GM04503 (cell line): Measurements from ENCODE around the gene CTNND2.

Experiments
- DNase-seq: peaks from one replicate; pipeline ENCODE4 v3.0.0-alpha.2; 2012; ENCODE audit warnings: low read depth

The CTNND2 gene

DNA sequence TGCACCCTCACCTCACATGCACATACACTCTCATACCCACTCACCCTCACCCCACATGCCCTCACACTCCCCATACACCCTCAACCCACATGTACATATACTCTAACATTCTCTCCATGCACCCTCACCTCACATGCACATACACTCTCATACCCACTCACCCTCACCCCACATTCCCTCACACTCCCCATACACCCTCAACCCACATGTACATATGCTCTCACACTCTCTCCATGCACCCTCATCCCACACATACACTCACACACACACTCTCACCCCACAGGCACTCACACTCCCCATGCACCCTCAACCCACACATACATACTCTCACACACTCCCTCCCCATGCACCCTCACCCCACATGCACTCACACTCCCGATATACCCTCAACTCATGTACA lies 593.0 kb downstream of the CTNND2 start:
- DNase-seq, result no peak

DNA sequence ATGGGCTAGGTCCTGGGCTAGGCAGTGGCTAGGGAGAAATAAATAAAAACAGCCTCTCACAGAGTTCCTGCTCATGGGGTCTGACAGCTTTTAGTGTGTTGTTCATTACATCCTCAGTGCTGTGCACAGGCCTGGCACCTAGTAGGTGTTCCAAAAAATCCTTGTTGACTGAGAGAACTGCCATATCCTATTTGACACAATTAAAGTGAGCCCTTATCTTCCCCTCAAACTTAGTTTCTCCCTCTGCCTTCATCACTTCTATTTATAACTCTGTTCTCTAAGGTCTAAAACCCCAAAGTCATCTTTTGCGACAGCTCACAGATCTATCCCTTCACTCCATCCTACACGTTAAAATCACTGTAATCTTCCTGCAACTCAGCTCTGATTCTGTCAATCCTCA lies 594.1 kb downstream of the CTNND2 start:
- no peak for DNase-seq

DNA sequence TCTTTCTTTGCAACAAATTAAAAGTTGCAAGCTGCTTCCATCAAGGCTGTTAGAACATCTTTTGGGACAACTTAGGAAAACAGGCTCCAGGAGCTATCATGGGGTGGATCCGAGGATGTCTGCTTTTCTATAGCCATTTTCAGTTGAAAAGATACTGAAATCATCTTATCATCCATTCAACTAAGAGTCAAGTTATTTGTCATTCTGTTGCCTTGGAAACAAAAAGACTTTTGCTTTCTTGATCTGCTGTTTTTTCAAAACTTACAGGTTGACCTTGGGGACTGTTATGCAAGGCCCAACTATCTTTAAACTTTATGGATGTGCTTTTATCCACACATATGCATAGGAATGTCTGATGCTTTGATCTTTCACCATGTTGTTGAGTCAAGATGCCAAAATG lies 597.9 kb downstream of the CTNND2 start:
- no peak for DNase-seq

DNA sequence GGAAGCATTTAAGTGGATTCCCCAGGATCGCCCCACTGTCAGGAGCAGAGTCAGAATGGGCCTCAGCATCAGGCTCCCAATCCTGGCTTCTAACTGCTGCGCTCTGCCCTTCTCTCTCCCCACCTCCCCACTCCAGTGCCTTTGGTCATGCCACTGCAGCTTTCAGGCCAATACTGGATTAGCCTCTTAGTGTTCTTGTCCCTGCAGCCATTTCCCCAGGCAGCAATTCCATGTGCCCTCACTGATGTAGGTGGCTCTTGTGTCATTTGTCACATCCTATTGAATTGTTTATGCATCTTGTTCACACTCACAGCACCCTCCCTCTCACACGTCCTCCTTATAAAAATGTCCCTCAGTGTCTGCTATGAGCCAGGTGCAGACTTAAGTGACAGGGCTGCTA lies 599.0 kb downstream of the CTNND2 start:
- no peak for DNase-seq

DNA sequence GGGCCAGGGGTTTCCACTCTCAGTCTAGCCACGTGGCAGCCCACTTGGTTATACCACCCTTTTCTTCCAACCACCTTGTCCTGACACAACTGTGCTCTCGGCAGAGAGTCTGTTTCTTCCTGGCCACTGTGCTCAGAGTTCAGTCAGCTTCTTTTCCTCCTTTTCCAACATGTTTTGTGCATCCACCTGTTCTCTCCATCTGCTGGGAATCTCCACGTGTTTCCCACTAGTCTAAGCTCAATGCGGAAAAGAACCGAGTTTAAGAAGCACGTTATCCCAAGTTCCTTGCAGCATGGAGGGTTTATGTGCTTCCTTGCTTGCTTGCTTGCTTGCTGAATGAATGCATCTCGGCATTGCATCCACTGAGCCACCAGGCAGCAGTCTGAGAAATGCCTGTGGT lies 599.6 kb downstream of the CTNND2 start:
- no peak for DNase-seq

DNA sequence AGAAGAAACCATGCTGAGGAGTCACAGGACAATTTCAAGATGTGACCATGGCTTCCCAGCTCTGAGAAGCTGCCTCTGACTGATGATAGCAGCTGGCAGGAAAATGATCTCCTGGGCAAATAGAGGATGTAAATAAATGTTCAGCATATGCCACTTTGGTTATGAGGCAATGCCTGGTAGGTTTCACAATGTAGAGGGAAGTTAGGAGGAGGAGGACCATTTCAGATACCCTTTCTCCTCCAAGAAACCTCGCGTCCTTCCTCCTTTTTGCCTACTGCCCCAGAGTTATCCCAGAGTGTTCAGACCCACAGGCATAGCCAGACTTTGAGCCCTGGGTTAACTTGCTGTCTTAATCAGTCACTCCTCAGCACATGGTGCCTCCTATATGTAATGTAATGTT lies 601.6 kb downstream of the CTNND2 start:
- no peak for DNase-seq

DNA sequence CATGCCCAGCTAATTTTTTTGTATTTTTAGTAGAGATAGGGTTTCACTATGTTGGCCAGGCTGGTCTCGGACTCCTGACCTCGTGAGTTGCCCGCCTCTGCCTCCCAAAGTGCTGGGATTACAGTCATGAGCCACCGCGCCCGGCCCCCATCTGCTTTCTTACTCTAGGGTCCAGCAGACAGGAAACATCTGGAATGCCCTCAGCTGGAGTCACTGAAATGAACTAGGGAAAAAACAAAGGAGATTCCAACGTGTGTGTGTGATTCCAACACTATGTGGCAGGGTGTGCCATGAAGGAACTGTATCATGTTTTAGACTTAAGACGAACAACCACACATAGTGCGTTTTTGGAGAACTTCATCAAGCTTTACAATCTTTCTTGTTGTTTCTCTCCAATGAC lies 603.1 kb downstream of the CTNND2 start:
- no peak for DNase-seq

DNA sequence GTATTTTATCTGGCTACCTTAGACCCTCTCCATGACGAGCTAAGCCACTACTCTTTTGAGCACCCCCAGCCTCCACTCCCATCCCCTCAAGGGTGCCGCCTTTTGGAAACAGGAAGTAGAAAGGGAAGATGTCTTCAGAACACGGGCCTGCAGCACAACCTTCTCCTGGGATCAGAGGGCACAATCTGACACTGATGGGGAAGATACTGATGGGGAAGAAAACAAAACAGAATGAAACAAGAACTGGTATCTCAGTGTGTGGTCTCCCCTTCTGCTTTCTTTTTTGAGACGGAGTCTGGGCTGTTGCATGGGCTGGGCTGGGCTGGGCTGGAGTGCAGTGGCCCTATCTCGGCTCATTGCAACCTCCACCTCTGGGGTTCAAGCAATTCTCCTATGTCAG lies 603.5 kb downstream of the CTNND2 start:
- DNase-seq, result no peak

DNA sequence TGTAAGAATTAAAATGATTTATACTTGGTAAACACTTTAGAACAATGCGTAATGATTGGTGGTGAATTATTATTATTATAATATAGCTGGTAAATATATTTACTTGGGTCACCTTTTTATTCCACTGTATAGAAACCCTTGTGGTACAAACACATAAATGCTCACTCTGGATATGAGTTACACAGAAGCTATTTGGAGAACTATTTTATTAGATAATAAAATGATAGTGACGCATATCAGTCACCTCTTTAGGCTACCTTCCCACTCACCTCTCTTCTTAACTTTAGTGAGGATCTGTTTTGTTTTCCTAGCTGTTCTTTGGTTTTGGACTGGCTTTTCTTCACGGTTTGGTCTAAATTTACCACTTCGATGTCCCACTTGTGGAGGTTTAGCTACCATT lies 605.4 kb downstream of the CTNND2 start:
- no peak for DNase-seq

DNA sequence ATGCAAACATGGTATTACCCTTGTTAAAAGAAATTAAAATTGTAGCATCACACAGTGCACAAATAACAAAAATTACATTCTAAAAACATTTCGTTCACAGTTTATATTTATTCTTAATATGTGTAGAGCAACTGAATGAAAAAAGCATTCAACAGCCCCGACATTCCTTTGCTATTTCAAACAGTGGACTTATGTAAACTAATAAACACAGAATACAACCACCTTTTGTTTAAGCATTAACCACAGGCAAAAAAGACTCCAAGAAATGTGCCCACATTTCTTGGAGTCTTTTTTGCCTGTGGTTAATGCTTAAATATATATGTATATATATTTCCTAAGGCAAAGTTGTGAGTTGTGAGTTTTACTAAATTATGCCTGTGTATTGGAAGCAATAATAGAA lies 610.7 kb downstream of the CTNND2 start:
- DNase-seq, result no peak

DNA sequence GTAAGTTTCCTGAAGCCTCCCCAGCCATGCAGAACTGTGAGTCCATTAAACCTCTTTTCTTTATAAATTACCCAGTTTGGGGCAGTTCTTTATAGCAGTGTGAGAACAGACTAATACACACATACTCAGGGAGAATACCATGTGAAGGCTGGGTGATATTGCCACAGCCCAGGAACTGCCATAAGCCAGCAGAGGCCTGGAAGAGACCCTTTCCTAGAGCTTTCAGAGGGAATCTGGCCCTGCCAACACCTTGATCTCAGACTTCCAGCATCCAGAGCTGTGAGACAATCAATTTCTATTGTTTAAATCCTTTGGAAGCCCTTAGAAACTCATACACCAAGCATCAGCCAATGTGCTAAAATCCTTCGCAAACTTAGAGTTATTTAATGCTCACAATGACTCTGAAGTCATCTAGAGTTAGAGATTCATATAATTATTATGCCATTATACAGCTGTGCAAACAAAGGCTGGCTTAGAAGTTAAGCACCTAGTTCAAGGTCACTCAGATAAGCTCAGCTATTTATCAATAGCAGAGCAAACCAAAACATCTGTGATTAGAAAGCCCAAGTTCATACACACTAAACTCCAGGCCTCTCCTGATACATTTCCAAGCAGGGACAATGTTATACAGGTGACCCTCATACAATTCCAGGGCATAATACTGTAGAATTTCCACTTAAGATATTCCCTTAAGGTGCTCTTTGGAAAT lies 611.4 kb downstream of the CTNND2 start:
- DNase-seq, result no peak

DNA sequence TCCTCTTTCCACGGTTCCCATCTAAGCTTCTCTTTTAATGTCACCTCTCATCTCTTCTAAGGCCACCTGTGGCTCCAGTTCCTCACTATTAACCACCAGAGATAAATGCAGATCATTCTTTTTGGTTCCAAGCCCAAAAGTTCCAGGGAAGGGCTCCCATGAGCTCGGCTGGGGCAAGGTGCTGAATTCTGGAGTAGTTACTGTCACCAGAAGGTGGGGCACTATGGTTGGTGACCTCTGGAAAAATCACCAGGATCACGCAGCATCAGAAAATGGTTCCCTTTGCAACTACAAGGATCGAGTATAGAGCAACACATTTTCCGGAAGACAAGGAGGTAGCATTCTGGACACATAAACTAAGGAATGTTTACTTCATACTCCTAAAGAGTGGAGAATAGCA lies 614.5 kb downstream of the CTNND2 start:
- no peak for DNase-seq

DNA sequence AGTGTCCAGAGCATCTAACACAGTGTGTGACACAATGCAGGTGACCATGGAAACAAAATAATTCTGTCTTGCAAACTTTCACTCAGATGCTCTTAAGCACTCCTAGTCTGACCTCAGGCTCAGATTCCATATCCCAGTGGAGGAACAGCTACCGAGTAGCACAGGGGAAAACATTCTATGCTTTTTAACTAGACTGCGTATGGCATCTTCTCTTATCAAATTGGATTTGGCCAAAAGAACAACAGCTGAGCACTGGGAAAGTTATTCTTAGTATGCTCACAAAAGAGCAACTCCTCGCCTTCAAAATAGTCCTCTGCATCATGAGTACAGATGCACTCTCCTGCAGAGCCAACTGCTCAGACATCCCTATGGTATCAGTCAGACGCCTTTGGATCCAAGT lies 615.0 kb downstream of the CTNND2 start:
- no peak for DNase-seq

DNA sequence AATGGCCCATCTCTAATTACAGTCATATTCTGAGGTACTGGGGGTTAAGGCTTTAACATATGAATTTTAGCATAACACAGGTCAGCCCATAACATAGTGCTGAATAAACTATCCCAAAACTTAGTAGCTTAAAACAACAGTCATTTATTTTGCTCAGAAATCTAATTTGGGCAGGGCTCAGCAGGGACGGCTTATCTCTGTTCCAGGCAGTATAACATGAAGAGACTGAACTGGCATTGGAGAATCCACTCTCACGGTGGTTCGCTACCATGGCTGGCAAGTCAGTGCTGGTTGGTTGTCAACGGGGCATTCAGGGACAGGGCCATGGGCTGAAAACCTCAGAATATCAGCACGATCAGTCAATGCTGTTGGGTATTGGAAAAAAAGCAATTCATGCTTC lies 622.4 kb downstream of the CTNND2 start:
- DNase-seq, result no peak

DNA sequence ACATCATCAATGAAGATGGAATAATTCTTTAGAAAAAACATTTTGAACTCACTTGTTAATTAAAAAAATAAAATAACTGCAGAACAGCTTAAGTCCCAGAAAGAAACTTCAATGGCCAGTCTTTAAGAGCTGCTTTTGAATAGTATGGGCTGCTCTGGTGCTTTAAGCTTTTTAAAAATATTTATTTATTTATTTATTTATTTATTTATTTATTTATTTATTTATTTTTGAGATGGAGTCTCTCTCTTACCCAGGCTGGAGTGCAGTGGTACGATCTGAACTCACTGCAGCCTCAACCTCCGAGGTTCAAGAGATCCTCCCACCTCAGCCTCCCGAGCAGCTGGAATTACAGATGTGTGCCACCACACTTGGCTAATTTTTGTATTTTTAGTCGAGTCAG lies 626.9 kb downstream of the CTNND2 start:
- no peak for DNase-seq

DNA sequence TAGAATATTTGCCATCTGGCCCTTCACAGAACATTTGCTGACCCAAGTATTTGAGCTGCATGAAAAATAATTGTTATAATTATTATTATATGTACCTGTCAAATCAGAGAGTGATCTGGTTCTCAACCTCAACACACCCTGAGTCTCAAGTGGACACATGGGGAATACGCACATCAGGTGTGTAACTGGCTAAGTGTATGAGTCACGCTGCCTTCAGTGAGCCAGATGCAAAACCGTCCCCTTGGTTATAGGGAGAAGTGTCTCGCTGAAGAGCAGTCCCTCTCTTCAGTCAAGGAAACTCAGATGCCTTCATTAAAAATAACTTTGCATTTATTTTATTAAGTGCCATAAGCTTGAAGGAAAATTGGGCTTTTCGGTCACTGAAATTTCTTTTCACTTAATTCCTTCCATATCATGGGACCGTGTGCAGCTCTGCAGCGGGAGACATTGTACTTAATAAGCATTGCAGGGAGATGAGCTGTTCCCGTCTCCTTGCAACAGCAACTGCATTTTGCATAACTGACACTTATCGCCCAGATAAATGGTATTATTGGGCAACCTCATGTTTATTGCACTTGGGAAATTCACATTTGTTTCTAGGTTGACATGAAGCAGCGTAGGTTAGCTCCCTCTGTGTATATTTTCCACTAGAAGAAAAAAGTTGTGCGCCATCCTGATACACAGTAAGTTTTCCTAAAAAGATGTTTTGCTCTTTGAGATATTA lies 630.9 kb downstream of the CTNND2 start:
- DNase-seq, result no peak

DNA sequence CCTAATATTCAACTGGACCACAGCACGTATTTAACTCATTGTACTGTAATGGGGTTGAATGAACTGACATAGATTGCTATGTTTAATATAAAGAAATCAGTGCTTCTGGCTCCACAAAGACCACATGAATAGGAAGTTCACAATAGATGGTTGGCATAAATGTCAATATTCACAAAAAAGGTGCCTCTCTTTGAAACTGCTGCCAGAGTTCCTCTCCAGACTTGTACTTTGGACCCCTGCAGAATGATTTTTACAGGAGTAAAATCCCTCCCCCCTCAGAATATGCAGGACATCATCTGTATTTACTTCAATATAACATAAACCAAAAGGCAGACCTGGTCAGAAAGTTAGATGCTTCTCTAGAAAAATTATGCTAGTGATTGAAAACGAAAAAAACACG lies 634.7 kb downstream of the CTNND2 start:
- no peak for DNase-seq

DNA sequence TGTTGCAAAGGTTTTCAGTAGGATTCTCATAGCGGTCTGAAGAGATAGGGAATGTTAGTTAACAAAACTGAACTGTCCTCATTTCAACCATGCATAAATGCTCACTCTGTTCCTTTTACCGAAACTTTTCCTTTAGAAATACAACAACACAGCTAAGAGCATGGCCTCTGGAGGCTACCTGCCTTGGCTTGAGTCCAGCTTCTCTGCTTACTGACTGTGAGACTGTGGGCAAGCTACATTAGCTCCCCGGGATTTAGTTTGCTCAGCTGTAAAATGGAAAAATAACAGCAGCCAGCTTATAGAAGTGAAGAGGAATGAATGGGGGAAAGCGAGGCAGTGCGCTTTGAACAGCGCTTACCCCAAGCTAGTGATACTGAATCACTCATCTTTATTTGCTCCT lies 635.4 kb downstream of the CTNND2 start:
- no peak for DNase-seq

DNA sequence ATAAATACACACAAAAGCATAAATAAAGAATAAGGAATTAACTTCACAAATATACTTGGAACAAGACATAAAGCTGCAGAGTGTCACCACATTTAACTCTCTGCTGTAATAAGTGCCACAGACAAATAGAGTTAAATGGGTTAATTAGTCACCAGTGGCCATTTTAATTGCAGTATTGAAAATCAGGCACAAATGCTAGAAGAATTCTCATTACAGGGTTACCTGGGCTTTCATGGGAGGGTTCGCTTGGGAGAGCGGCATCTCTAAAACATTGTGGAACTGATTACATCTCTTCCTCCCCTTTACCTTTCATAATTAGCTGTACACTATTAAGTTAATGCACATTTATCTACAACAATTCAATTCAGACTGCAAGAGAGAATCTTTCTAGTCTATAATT lies 637.9 kb downstream of the CTNND2 start:
- DNase-seq, result no peak

DNA sequence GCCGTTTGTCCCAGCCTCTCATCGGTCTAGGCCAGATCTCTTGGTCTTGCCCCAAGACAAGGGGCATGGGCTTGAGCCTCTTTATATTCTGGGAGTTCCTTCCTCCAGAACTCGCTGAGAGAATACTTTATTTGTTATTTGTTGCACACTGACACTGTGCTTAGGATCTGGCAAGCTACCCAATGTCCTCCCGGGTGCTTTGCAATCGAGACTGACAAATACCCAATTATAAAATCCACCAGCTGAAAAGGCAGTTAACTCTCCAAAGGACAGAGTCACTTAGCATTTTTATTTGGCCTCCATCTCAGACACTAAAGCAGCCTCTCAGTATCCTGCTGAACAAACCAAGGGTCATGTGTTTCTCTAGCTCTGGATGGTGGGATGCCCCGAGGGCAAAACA lies 643.0 kb downstream of the CTNND2 start:
- no peak for DNase-seq

DNA sequence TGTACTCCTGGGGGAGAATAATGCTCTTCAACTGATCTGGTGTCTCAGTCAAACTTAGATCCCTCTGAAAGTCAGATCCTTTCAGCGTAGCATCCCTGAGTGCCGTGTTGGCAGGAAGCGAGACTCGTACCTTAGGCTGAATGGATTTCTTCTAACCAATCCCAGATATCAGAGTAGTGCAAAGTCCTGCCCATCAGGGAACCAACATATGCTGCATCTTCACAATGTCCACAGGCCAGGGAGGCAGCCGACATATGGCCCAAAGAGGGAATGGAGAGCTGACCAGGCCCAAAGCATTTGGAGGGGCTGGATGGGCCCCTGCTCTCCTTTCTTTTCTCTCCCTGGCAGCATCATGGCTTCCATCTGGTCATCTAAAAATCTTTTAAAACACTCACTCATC lies 646.2 kb downstream of the CTNND2 start:
- DNase-seq, result no peak

DNA sequence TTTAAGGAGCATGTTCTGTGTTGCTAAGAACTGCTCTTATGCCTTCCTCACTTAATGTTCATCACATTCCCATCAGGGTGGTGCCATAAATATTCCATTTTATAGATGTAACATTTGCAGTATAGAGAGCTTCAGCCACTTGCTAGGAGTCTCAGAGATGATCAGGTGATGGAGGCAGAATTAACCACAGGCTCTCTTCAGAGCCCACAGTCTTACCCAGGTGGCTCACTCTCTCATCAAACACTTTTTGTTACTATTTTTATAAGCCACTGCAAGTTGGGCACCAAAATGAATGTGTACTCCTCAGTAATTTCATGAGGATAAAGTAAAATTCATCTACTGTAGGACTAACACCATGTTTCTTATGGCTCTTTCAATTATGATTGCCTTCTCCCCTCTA lies 651.7 kb downstream of the CTNND2 start:
- no peak for DNase-seq

DNA sequence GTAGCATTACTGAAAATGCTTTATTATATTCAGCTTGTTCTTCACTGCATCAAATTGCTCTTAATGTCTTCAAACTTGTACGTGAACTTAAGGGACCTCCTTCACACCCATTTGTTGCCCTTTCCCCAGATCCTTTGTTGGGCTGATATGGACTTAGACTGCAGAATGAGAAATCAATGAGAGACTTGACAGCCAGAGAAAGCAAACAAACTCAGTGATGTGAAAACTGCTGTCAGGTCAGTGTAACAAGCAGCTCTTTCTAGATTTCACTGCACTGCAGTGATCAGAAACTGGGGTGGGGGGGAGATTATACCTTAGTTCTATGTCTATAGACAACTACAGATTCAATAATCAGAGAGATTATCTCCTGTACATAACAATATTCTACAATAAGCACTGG lies 652.2 kb downstream of the CTNND2 start:
- DNase-seq, result no peak

DNA sequence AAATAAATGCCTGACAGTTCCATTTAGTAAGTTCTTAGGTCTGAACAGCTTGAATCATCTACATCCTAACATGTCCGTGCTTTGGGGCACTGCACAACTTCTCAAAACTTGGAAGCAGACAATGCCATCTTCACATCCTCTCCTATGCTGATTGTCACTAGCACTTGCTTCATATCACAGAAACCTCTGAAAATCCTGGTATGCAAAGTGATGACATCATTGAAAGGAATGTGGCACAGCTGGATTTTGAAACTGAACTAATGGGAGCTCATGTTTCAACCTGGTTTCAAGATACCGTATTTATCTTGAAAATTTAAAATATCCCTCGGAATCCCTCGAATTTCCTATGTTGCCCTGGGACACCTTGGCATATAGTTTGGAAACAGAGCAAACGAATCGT lies 653.0 kb downstream of the CTNND2 start:
- no peak for DNase-seq
